22Rv1 (cell line): Measurements from ENCODE around the gene C6orf136.

Experiments
- CTCF ChIP-seq: fragments of 450-650 bp; IDR thresholded peaks from 2 replicates; pipeline ENCODE4 v1.5.1; 2017; ENCODE audit warnings: mild to moderate bottlenecking
- ZFX ChIP-seq: fragments of 450-650 bp; IDR thresholded peaks from 2 replicates; pipeline ENCODE4 v1.6.1; 2017; ENCODE audit warnings: antibody characterized with exemption, borderline replicate concordance

- no peak for TF ChIP-seq CTCF
- no peak for TF ChIP-seq ZFX
These were observed 37.0 kb downstream of the C6orf136 start for GRCh38 chr6:30683980-30684338.
